GM21737 (cell line): Measurements from ENCODE around the gene BTF3L4.
"Not testable (repeated sequence)": the region's sequence is repeated elsewhere in the genome, so short reads cannot be mapped to it uniquely, and the experiment has no call there.

Experiments used
- ATAC-seq: cut with Tn5 transposase; IDR thresholded peaks from one replicate; pipeline ENCODE4 v1.9.1; 2021; ENCODE audit warnings: mild to moderate bottlenecking, moderate library complexity; ENCODE audit not compliant: unreplicated experiment

Gene BTF3L4

DNA sequence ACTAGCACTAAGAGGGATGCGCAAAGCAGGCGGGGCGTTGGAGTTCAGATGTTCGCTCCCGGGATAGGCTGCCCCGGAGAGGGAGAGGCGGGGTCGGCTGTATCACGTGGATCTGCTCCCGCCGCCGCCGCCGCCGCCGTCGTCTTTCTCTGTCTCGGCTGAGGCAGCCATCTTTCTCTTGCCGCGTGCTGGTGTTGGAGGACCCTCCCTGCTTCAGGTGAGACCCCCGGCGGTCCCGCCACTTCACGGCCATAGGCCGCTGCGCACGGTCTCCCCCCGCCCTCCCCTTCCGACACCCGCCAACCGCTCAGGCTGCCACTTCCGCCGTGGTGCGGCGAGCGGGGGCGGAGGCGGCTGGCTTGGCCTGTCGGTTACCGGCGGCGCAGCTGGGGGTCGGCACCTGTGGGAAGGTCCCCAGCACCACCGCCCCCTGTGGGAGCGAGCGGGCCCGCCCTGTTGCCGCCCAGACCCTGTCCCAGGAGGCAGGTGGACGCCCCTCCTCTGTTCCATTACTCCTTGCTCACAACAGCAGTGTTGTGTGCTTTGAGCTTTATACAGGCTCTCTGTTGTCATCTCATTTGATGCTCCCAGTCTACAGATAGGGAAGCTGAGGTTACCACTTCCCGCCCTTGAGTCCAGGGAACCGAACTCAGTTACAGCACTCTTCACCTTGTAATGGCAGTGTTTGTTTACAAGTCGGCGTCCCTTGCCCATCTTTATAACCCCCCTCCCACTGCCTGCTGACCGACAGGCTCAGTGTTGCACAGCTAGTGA lies at the start of gene BTF3L4:
Gene BTF3L4 (plus strand): TSS at position 133 of the 774 bp plus-strand sequence. CDS start 3,553 bp downstream, outside the sequence.
- ATAC-seq: peak; percentile 78

GRCh38 chr1:52007215-52008002 lies 48.7 kb upstream of the BTF3L4 start:
- ATAC-seq: no peak

DNA sequence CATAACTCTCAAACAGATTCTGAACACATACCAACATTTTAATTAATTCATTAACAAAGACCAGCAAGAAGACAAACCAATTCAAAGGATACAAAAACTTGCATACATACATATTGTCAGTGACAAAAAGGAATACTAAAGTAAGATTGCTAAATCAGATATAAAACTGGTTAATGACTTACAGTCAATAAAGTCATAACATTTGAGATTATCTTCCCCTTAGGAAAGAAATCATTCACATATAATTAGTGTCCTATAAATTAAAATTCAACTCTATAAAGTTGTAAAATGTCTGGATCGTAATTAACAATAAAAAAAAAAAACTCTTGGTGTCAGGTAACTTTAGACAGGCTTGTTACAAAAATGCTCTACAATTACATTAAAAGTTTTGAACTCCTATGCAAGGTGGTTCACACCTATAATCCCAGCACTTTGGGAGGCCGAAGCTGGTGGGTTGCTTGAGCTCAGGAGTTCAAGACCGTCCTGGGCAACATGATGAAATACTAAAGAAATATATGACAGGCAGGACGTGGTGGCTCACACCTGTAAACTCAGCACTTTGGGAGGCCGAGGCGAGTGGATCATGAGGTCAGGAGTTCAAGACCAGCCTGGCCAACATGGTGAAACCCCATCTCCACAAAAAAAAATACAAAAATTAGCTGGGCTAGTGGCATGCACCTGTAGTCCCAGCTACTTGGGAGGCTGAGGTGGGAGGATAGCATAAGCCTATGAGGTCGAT lies 47.9 kb upstream of the BTF3L4 start:
- ATAC-seq: no peak

- no peak for ATAC-seq
These were observed 34.0 kb upstream of the BTF3L4 start for GRCh38 chr1:52022133-52022532.

GRCh38 chr1:52026278-52026677 lies 29.8 kb upstream of the BTF3L4 start:
- ATAC-seq: no peak

- ATAC-seq: no peak
These were observed 27.8 kb upstream of the BTF3L4 start for GRCh38 chr1:52028328-52028727.

DNA sequence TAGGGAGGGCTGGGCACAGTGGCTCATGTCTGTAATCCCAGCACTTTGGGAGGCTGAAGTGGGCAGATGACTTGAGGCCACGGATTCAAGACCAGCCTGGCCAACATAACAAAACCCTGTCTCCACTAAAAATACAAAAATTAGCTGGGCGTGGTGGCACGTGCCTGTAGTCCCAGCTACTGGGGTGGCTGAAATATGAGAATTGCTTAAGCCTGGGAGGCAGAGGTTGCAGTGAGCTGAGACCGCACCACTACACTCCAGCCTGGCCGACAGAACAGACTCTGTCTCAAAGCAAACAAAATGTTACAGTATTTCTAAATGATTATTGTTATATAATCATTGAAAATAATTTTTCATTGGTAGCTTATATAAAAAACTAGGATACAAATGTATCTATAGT lies 27.3 kb upstream of the BTF3L4 start:
- ATAC-seq: not testable (repeated sequence)

DNA sequence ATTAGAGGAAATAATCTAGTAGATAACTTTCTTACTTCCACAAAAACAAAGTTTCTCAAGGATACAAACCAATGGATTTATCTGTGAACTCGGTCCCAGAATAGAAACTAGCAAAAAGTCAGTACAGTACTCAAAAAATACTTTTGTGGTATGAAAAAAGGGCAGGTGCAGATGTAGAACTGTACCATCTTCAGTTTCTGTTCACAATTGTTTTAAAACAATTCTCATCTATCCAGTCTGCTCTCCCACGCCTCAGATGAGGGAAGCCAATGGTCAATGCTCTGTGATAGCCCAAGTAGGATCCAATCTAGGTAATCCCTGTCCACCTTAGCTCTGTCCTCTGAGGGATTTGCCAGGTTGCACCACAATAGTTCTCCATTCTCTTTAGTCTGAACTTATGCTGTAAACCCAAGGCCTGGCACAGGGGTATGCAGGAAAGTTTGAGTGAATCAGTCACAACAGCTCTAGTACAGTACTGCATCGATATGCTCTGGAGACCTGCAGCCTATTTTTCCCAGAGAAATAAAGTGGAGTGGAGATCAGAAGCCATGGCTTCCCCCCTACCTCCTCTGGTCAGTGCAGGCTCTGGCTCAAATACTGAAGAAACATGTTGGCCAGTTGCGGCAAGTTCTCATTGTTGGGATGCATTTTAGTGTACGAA lies 23.8 kb upstream of the BTF3L4 start:
- ATAC-seq: peak; percentile 23

- peak; percentile 34 for ATAC-seq
These were observed 23.3 kb upstream of the BTF3L4 start for GRCh38 chr1:52032785-52033131.

GRCh38 chr1:52033190-52034049 lies 22.7 kb upstream of the BTF3L4 start, which contains the start of gene KTI12:
TSS of gene KTI12 (minus strand) at chr1:52033810. CDS start at chr1:52033761, 49 bp downstream.
- ATAC-seq: peak; percentile 80

DNA sequence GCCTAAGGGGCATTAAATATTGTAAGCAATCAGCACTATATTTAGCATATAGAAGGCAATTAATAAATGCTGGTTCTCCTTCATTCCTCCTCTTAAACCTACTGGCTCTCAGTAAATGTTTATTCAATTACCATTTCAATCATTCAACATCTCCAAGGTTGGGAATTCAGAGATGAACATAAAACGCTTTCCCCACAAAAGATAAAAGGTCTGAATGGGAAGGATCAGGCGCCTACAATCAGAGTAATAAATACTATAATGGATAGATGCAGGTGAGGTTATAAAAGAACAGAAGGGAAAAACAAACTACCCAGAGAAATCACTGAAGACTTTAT lies 22.1 kb upstream of the BTF3L4 start:
- ATAC-seq: no peak

- no peak for ATAC-seq
These were observed 18.7 kb upstream of the BTF3L4 start for GRCh38 chr1:52037402-52037814.

DNA sequence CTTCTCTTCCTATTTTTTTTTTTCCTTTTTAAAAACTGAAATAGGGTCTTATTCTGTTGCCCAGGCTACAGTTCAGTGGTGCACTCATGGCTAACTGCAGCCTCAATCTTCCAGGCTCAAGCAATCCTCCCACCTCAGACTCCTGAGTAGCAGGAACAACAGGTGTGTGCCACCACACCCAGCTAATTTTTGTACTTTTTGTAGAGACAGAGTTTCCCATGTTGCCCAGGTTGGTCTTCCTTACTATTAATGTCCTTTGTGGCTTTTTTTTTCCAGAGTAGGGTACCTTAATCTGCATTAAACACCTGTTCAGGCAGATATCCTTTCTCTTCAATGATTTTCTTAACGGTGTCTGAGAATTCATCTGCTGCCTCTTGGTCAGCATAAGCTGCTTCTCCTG lies 18.2 kb upstream of the BTF3L4 start:
- no peak for ATAC-seq

GRCh38 chr1:52041551-52042185 lies 14.4 kb upstream of the BTF3L4 start:
- no peak for ATAC-seq

GRCh38 chr1:52045236-52045635 lies 10.9 kb upstream of the BTF3L4 start:
- no peak for ATAC-seq

DNA sequence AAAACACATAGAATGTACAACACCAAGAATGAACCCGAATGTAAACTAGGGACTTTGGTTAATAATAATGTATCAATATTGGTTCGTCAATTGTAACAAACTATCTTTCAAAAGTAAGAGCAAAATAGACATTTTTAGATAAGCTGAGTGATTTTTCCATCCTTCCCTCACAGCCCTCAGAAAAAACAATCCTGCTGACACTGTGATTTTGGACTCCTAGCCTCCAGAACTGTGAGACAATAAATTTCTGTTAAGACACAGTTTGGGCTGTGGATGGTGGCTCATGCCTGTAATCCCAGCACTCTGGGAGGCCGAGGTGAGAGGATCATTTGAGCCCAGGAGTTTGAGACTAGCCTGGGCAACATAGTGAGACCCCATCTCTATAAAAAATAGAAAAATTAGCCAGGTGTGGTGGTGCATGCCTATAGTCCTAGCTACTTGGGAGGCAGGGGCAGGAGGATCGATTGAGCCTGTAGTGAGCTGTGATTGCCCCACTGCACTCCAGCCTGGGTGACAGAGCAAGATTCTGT lies 10.4 kb upstream of the BTF3L4 start:
- ATAC-seq: not testable (repeated sequence)

- ATAC-seq: not testable (repeated sequence)
These were observed 6.8 kb upstream of the BTF3L4 start for GRCh38 chr1:52049337-52049736.

- ATAC-seq: no peak
These were observed 2.2 kb upstream of the BTF3L4 start for GRCh38 chr1:52053862-52054261.

DNA sequence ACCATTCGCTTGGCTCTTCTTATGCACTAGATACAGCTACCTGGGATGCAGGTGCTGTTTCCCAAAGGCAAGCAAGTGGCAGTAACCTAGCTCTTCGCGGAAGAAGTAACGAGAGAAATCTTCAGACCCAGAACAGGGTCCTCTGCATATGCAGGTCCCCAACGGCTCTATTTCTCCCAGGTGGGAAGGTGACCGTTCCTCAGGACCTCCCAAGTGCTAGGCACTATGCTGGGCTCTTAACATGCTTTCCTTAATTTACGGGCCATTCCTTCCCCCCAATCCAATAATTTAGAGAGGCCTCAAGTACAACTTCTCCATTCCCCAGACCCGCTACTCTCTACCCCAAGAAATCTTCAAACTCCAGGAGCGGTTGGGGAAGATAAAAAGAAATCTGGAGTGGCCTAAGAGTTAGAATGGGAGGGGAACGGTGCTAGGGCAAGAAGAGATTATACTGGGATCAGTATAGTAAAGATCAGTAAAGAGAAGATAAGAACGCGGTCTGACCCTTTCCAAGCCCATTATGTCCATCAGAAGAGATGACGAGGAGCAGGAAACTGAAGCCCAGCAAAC lies 1.5 kb upstream of the BTF3L4 start:
- no peak for ATAC-seq
